GM20431 (cell line): ENCODE measurements around the gene TOP1.
"Not testable (repeated sequence)": the region's sequence is repeated elsewhere in the genome, so short reads cannot be mapped to it uniquely, and the experiment has no call there.

Experiments
- in situ Hi-C: fragments of 300-500 bp; cut with MseI, MboI; formaldehyde crosslinking; loops from one replicate; pipeline ENCODE4 v1.15.0; 2020; ENCODE audit warnings: low sequenced_read_pairs; ENCODE audit not compliant: unreplicated experiment

Gene TOP1

DNA sequence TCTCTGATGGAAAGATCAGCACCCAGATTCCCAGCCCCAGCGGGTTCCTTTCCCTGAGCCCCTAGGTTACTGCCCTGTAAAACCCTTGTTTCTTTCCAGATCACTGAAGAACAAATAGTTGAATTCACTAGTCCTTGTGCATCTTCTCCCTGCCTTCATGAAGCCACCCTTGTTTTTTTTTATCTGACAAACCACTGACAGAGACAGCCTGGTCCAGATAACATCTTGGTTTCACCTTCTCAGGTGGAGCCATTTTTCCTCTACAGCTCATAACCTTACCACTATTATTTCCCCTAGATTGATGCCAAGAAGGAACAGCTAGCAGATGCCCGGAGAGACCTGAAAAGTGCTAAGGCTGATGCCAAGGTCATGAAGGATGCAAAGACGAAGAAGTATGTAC, 92.8 kb downstream of the TOP1 start:
- in situ Hi-C loops: no loop called here

GRCh38 chr20:41123631-41124030, 95.0 kb downstream of the TOP1 start:
- in situ Hi-C loops: no loop called here

DNA sequence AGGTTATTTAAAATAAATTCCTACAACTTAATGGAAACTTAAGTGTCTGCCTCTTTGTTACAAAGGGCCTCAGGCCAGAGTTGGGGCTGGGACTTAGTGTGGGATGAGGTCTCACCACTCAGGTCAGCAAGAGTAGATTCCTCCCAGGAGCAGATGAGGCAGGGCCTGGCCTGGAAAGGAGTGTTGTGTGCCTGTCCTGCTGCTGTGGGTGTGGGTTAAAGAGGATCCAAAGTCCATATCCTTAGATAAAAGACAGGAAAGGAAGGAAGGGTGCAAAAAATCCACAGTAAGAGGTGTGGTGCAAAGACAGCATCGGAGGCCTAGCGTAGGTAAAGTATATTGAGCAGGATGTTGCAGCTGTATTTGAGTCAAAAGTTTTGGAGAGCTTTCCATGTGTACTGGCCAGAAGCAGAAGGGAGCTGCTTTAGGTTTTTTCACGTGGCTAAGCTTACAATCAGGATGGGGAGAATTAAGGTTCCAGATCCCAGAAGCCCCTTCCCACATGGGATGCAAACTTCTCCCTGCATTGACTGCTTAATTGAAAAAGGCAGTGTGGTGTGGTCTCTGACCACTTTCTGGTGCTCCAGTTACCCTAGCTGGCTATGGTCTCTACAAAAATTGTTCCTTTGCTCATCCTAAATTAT, 96.0 kb downstream of the TOP1 start:
- in situ Hi-C loops: no loop called here

DNA sequence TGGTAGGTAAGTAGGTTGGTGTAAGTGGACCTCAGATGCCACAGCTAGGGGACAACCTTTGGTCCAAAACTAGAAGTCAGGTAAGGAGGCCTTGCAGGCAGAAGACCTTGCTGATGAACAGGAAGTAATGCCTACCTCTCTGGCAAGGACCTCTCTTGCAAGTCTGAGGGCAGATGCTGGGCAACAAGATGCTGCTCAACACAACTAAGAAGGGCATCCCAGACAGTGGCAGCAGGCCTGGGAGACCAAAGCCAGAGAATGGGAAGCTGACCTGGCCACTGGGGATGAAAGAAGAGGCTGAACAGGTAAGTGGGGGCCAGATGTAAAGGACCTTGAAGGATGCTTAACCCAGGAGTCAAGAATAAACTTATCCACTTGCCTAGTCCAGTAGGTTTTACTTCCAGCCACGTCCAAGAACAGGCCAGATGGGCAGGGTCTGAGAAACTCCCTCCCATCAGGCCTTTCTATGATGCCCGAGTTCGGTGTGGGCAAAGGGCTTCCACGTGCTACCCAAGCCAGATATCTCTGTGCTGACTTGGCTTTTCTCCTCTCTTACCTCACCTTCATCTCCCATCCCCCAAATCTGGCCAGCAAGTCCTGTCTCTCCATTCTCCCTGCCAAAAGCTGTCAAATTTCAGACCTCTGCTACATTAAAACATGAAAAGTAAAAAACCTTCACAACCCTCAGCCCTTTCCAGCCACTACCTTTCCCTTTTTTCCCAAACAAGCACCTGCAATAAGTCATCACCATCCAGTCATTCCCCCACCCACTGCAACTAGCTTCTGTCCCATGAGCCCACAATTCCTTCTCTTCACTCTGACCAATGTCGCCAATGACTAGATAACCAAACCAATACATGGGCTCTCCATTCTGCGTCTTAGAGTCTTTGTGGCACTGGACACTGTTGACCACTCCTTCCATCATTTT, 97.2 kb downstream of the TOP1 start:
- in situ Hi-C loops: no loop called here

- in situ Hi-C loops: no loop called here
Observed at GRCh38 chr20:41126719-41127118, 98.1 kb downstream of the TOP1 start.

GRCh38 chr20:41128317-41128716, 99.7 kb downstream of the TOP1 start:
- in situ Hi-C loops: not testable (repeated sequence)

DNA sequence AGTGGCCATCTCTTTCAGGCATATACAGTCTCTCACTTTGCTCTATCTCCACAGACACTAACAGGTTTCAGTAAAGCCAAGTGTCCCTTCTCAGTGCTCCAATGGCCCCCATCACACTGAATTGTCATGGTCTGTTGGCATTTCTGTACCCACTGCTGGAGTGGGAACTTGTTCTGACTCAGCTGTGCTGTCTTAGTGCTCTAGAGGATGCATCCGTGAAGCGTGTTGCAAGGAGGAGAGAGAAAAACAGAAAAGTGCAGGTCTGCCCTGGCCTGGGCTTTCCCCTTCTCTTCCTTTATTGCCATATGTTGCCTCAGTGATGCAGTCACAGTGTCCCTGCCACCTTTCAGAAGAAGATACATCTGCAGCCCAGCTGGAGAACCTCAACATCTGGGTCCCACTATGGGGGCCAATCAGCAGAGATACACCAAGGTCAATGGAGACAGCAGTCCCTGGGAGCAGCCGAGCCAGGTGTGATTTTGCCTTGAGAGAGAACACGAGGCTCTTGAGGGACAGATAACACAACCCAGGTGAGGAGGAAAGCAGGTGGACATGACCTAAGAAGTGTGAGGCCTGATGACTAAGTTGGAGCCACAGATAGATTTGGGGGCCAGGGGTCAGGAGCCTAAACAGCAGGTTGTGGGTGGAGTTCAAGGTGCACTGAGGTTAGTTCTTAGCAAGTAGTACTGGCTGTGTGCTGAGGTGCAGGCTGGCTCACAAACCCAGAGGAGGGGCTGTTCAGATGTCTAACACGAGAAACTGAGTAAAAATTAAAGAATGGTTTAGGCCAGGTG, 103.2 kb downstream of the TOP1 start:
- in situ Hi-C loops: no loop called here

DNA sequence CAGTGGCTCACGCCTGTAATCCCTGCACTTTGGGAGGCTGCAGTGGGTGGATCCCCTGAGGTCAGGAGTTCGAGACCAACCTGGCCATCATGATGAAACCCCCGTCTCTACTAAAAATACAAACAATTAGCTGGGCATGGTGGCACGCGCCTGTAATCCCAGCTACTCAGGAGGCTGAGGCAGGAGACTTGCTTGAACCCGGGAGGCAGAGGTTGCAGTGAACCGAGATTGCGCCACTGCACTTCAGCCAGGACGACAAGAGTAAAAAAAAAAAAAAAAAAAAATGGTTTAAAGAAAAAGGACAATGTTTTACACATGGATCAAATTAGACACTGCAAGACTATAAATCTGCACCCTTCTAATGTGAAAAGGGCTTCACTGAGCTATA, 103.8 kb downstream of the TOP1 start:
- in situ Hi-C loops: not testable (repeated sequence)

DNA sequence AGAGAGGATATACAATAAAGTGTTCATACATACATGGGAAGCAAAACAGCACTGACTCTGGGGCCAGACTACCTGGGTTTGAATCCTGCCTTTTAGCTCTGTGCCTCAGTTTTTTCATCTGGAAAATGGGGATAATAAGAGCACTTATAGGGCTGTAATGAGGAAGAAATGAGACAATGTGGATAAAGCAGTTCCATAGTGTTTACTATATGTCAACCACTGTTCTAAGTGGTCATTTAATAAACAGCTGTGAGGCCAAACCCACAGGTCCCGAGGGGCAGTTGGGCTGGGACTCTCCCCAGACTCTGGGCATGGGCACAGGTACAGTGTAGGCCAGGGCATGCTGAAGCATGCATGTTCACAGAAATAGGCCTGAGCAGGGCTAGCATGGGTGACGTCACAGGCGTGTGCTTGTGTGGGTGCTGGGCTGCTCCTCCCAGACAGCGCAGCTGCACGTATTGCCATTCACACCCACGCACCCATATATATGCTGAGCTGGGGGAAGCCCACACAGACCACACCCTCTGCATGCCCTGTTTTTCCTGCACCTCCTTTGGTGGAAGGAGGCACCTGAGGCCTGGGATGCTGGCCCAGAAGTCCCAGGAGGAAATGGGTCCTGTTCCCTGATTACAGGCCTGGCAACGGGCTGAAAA, 105.2 kb downstream of the TOP1 start:
- in situ Hi-C loops: no loop called here

GRCh38 chr20:41134362-41135186, 106.0 kb downstream of the TOP1 start:
- in situ Hi-C loops: no loop called here

- in situ Hi-C loops: no loop called here
Observed at GRCh38 chr20:41135187-41135887, 106.7 kb downstream of the TOP1 start.

DNA sequence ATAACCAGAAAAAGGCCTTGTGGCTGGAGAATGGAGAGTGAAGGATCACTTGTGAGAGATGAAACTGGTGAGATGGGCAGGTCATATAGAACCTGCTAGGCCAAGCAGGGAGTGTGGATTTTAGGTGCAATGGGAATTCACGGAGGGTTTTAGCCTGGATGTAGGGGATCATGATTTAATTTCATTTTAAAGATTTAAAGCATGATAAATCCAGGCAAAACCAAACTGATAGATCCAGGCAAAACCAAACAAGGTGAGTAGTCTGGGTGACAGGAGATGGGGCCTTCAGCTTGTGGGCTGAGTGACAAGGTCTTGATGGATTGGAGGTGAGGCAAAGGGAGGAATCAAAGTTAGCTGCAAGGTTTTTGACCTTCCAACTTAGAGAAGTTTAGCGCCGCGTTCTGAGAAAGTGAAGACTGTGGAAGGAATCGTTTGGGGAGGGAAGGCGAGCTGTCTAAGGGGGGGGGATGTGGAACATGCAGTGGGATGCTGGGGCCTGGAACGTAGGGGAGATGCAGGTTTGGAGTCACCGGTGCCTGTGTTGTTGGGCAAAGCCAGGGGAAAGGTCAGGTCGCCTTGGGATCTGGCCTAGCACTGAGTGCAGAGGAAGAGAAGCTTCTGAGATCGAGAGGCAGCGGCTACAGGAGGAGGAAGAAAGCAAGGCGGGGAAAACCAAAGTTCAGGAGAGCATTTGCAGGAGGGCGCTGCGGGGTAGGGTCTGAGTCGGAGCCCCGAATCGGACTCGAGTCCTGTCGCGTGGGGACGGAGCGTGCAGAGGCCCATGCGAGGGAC, 107.5 kb downstream of the TOP1 start:
- in situ Hi-C loops: no loop called here

DNA sequence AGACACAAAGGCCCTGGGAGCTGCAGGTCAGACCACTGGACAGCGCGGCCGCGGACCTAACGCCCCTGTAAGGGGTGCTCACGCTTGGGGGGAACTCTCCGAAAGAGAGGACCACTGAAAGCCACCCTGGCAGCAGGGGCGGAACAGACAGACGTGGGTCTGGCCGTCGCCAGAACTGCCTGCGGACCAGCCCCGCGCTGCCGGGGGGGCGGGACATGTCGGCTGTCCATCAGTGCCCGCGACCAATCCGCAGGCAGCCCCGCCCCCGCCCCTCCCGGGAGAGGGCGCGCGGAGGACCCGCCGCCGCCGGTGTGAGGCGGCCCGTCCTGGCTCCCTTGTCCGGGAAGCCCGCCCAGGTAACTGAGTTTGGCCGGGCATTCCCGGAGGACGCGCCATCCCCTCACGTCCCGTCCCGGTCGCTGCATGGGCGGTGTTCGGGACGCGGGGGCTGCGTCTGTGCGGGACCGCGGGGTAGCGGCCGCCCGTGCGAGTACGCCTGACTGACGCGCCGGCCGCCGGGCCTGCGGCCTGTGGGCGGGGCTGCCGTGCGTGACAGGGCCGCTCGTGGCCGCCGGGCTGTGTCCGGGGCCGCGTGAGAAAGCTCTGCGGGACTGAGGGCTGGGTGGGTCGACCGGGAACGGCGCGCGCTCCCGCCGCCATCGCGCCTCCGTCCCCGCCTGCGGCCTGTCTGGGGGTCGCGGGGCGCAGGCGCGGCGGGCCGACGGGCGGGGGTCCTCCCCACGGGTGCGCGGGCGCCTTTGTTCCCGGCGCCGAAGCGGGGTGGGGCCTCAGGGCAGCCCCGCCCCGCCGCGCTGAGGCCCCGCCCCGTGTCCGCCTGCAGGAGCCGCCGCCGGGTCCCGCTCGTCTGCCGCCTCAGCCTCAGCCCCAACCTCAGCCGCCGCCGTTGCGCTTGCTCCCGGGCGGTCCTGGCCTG, 108.3 kb downstream of the TOP1 start, which contains the start of gene PLCG1:
PLCG1 (plus strand) TSS at position 864 of the 934 bp plus-strand sequence. CDS start 99 bp downstream, outside the sequence.
- in situ Hi-C loops: no loop called here

DNA sequence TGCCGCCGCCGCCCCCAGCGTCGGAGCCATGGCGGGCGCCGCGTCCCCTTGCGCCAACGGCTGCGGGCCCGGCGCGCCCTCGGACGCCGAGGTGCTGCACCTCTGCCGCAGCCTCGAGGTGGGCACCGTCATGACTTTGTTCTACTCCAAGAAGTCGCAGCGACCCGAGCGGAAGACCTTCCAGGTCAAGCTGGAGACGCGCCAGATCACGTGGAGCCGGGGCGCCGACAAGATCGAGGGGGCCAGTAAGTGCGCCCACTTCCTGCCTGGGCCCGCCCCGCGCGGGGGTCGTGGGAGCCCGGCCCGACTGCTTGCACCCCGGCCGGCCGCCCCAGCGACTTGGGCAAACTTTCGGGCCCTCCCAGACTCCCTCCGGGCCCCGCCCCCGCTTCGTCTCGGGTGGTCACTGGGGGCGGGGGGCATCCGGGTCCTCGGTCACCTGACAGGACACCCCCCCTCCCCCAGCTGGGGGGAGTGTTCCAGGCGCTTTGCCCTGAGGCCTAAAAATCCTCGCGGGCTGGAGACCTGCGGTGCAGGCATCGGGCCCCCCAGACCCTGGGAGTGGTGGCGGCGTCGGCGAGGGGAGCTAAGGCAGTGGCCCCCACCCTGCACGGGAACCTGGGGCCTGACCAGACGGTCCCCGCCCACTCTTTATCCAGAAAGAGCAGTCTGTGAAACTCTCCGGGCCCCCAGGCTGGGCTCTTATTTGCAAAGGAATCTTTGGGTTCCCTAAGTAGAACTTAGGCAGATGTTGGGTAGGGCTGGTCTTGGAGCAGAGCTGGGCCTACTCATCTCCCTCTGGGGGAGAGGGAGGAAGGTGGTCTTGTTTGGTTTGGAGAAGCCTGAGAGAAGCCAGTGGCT, 109.2 kb downstream of the TOP1 start:
- in situ Hi-C loops: no loop called here

GRCh38 chr20:41138475-41139226, 110.0 kb downstream of the TOP1 start:
- in situ Hi-C loops: no loop called here
